Adipocyte (in vitro differentiated cells): Measurements from ENCODE around the gene ATL3.

Source experiments
- DNase-seq: peaks from one replicate; pipeline ENCODE4 v3.0.0-alpha.2; 2015; ENCODE audit warnings: low read depth
- H3K27me3 ChIP-seq: replicated peaks from 2 replicates; pipeline ENCODE4 v1.7.0; 2013; ENCODE audit warnings: mild to moderate bottlenecking, low read length, moderate library complexity; ENCODE audit not compliant: control insufficient read depth, insufficient read depth
- H3K36me3 ChIP-seq: 2 replicates; pipeline ENCODE4 v1.7.0; 2013; ENCODE audit warnings: low read length, mild to moderate bottlenecking, moderate library complexity; ENCODE audit not compliant: control insufficient read depth, insufficient read depth, severe bottlenecking
- H3K4me1 ChIP-seq: 2 replicates; pipeline ENCODE4 v1.7.0; 2013; ENCODE audit warnings: mild to moderate bottlenecking, low read length, moderate library complexity; ENCODE audit not compliant: control insufficient read depth, insufficient read depth
- H3K4me3 ChIP-seq: 2 replicates; pipeline ENCODE4 v1.7.0; 2013; ENCODE audit warnings: mild to moderate bottlenecking, low read length, moderate library complexity
- H3K9ac ChIP-seq: 2 replicates; pipeline ENCODE4 v1.7.0; 2013; ENCODE audit warnings: mild to moderate bottlenecking, low read length, moderate library complexity
- H3K9me3 ChIP-seq: 2 replicates; pipeline ENCODE4 v1.7.0; 2013; ENCODE audit warnings: mild to moderate bottlenecking, low read length, moderate library complexity; ENCODE audit not compliant: control insufficient read depth

ATL3 gene

GRCh38 chr11:63671322-63672155 is at the start of gene ATL3:
Gene ATL3 (minus strand): TSS chr11:63671376. CDS start chr11:63671335, 41 bp downstream.
- Histone ChIP-seq H3K36me3 (no peaks in the 10 kb centered on the region), H3K9ac (peak within 1 kb of the TSS; percentile 97), H3K4me3 (peak within 1 kb of the TSS; percentile 88), H3K9me3 (no peaks in the 10 kb centered on the region), H3K4me1 (peaks cover 67% of the 10 kb centered on the region), H3K27me3 (no peaks in the 10 kb centered on the region)
- peak; percentile 97 for DNase-seq

- DNase-seq, result no peak
- Histone ChIP-seq H3K9me3 (no peaks in the 10 kb centered on the region), H3K4me3 (no peak overlapping the region)
Observed at GRCh38 chr11:63720611-63721010, 49.4 kb upstream of the ATL3 start.

GRCh38 chr11:63719987-63720386 is 48.8 kb upstream of the ATL3 start:
- Histone ChIP-seq H3K4me3 (no peak overlapping the region), H3K4me1 (peaks cover 12% of the 10 kb centered on the region), H3K9ac (no peak overlapping the region), H3K36me3 (peaks cover 23% of the 10 kb centered on the region), H3K9me3 (no peaks in the 10 kb centered on the region), H3K27me3 (no peaks in the 10 kb centered on the region)
- peak; percentile 32 for DNase-seq

More at GRCh38 chr11:63720611-63721010, 49.4 kb upstream of the ATL3 start:
- Histone ChIP-seq H3K4me1 (peaks cover 8% of the 10 kb centered on the region), H3K36me3 (peaks cover 17% of the 10 kb centered on the region), H3K9ac (no peak overlapping the region), H3K27me3 (no peaks in the 10 kb centered on the region)

- H3K36me3 ChIP-seq, result peaks cover 29% of the 10 kb centered on the region
- no peak overlapping the region for H3K4me3 ChIP-seq
- DNase-seq, result no peak
- no peaks in the 10 kb centered on the region for H3K9me3 ChIP-seq
- no peaks in the 10 kb centered on the region for H3K27me3 ChIP-seq
- H3K9ac ChIP-seq, result no peak overlapping the region
- peaks cover 19% of the 10 kb centered on the region for H3K4me1 ChIP-seq
Observed at GRCh38 chr11:63719001-63719400, 47.8 kb upstream of the ATL3 start.

GRCh38 chr11:63716046-63716445 is 44.9 kb upstream of the ATL3 start:
- no peaks in the 10 kb centered on the region for H3K9me3 ChIP-seq

GRCh38 chr11:63713766-63714165 is 42.6 kb upstream of the ATL3 start:
- H3K27me3 ChIP-seq, result no peaks in the 10 kb centered on the region
- no peak overlapping the region for H3K9ac ChIP-seq
- H3K9me3 ChIP-seq, result no peaks in the 10 kb centered on the region
- H3K4me1 ChIP-seq, result peaks cover 51% of the 10 kb centered on the region
- H3K36me3 ChIP-seq, result peaks cover 14% of the 10 kb centered on the region
- no peak for DNase-seq
- no peak overlapping the region for H3K4me3 ChIP-seq

More at GRCh38 chr11:63716046-63716445, 44.9 kb upstream of the ATL3 start:
- Histone ChIP-seq H3K4me1 (peaks cover 30% of the 10 kb centered on the region), H3K36me3 (peaks cover 29% of the 10 kb centered on the region), H3K4me3 (no peak overlapping the region), H3K27me3 (no peaks in the 10 kb centered on the region), H3K9ac (no peak overlapping the region)
- no peak for DNase-seq

- H3K9me3 ChIP-seq, result no peaks in the 10 kb centered on the region
- H3K27me3 ChIP-seq, result no peaks in the 10 kb centered on the region
- H3K36me3 ChIP-seq, result peaks cover 22% of the 10 kb centered on the region
- no peak for DNase-seq
- H3K4me1 ChIP-seq, result peaks cover 54% of the 10 kb centered on the region
- H3K9ac ChIP-seq, result no peak overlapping the region
- no peak overlapping the region for H3K4me3 ChIP-seq
Observed at GRCh38 chr11:63711838-63712237, 40.7 kb upstream of the ATL3 start.

GRCh38 chr11:63710476-63711217 is 39.5 kb upstream of the ATL3 start:
- Histone ChIP-seq H3K4me3 (peak overlapping the region; percentile 45), H3K36me3 (peaks cover 23% of the 10 kb centered on the region), H3K4me1 (peaks cover 50% of the 10 kb centered on the region), H3K9ac (peak overlapping the region; percentile 48), H3K9me3 (no peaks in the 10 kb centered on the region), H3K27me3 (no peaks in the 10 kb centered on the region)
- DNase-seq, result peak; percentile 57

GRCh38 chr11:63709336-63709884 is 38.2 kb upstream of the ATL3 start:
- Histone ChIP-seq H3K36me3 (peaks cover 11% of the 10 kb centered on the region), H3K9ac (no peak overlapping the region), H3K9me3 (no peaks in the 10 kb centered on the region), H3K4me1 (peaks cover 47% of the 10 kb centered on the region), H3K4me3 (no peak overlapping the region), H3K27me3 (no peaks in the 10 kb centered on the region)
- no peak for DNase-seq

- Histone ChIP-seq H3K9me3 (no peaks in the 10 kb centered on the region), H3K4me3 (no peak overlapping the region), H3K4me1 (peaks cover 45% of the 10 kb centered on the region), H3K9ac (no peak overlapping the region), H3K27me3 (no peaks in the 10 kb centered on the region), H3K36me3 (peaks cover 11% of the 10 kb centered on the region)
- no peak for DNase-seq
Observed at GRCh38 chr11:63708764-63709163, 37.6 kb upstream of the ATL3 start.

GRCh38 chr11:63705526-63705925 is 34.4 kb upstream of the ATL3 start:
- no peak overlapping the region for H3K4me3 ChIP-seq
- H3K27me3 ChIP-seq, result no peaks in the 10 kb centered on the region
- no peak overlapping the region for H3K9ac ChIP-seq
- H3K4me1 ChIP-seq, result peaks cover 29% of the 10 kb centered on the region
- H3K36me3 ChIP-seq, result peaks cover 11% of the 10 kb centered on the region
- DNase-seq, result no peak
- no peaks in the 10 kb centered on the region for H3K9me3 ChIP-seq
